T-helper 2 cell treated with Interferon-gamma antibody and Interleukin-4, amounts not matched to agents 5 μg/mL and 100 μg/mL, for 36 hours (primary cell): ENCODE results near the gene DOCK2.
"Not testable (repeated sequence)": the region's sequence is repeated elsewhere in the genome, so short reads cannot be mapped to it uniquely, and the experiment has no call there.

Experiments used
- DNase-seq: peaks from one replicate; pipeline ENCODE4 v3.0.0; 2021; ENCODE audit warnings: low spot score
- H3K27ac Mint-ChIP-seq: one replicate; pipeline ENCODE4 v1.8.0; 2021; ENCODE audit warnings: mild to moderate bottlenecking, mixed read lengths
- H3K27me3 Mint-ChIP-seq: one replicate; pipeline ENCODE4 v1.8.0; 2021; ENCODE audit warnings: low read depth, mixed read lengths
- H3K36me3 Mint-ChIP-seq: one replicate; pipeline ENCODE4 v1.8.0; 2021; ENCODE audit warnings: low read depth, mixed read lengths
- H3K4me1 Mint-ChIP-seq: one replicate; pipeline ENCODE4 v1.8.0; 2021; ENCODE audit warnings: low read depth, mixed read lengths
- H3K4me3 Mint-ChIP-seq: one replicate; pipeline ENCODE4 v1.8.0; 2022; ENCODE audit warnings: mild to moderate bottlenecking, moderate library complexity, mixed read lengths
- H3K9me3 Mint-ChIP-seq: one replicate; pipeline ENCODE4 v1.8.0; 2021; ENCODE audit warnings: mixed read lengths

The DOCK2 gene

DNA sequence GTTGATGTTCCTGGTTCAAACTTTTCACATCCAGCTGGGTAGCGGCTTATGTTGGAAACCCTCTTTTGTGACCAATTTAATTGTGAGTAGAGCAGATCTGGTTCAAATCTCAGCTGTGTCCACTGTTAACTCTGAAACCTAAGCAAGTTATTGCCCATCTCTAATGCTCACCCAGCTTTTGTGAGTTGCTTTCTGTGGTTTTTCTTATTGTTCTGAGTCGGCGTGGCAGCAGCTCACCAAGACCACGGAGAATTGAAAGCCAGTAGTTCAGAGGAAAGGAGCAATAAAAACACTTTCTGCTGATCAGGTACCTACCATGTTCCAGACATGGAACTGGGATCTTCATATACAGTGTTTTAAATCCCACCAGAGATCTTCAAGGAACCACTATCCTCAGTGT is 114.4 kb downstream of the DOCK2 start:
- H3K4me3 Mint-ChIP-seq = no peak overlapping the region
- H3K36me3 Mint-ChIP-seq = peaks cover 53% of the 10 kb centered on the region
- H3K9me3 Mint-ChIP-seq = no peaks in the 10 kb centered on the region
- peaks cover 16% of the 10 kb centered on the region for H3K4me1 Mint-ChIP-seq
- H3K27ac Mint-ChIP-seq = no peak overlapping the region
- H3K27me3 Mint-ChIP-seq = no peaks in the 10 kb centered on the region
- DNase-seq = no peak

- not testable (repeated sequence) for H3K27ac Mint-ChIP-seq, H3K9me3 Mint-ChIP-seq, DNase-seq, H3K4me3 Mint-ChIP-seq, H3K27me3 Mint-ChIP-seq
- Mint-ChIP-seq H3K36me3 (peaks cover 48% of the 10 kb centered on the region), H3K4me1 (peaks cover 16% of the 10 kb centered on the region)
Observed at GRCh38 chr5:169752566-169752965, 115.5 kb downstream of the DOCK2 start.

DNA sequence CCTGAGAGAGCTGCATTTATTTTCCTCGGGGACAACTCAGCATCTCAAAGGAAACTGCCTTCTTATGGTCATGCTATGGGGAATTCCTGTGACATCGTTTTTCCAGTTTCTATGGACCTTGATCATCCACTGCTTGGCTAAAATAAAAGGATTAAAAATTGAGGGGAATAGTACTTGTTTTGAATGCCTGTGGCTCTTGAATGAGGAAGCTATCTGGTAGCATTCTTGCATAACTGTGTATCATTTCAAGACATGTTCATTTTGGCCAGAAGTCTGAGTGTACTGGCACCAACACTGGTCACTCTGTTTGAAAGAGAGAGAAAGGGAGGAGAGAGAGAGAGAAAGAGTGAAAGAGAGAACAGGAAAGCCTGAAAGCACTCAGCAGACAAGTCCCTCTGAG is 116.7 kb downstream of the DOCK2 start:
- H3K27me3 Mint-ChIP-seq = no peaks in the 10 kb centered on the region
- no peak for DNase-seq
- H3K4me1 Mint-ChIP-seq = peaks cover 16% of the 10 kb centered on the region
- H3K4me3 Mint-ChIP-seq = no peak overlapping the region
- no peak overlapping the region for H3K27ac Mint-ChIP-seq
- H3K9me3 Mint-ChIP-seq = no peaks in the 10 kb centered on the region
- peaks cover 50% of the 10 kb centered on the region for H3K36me3 Mint-ChIP-seq

DNA sequence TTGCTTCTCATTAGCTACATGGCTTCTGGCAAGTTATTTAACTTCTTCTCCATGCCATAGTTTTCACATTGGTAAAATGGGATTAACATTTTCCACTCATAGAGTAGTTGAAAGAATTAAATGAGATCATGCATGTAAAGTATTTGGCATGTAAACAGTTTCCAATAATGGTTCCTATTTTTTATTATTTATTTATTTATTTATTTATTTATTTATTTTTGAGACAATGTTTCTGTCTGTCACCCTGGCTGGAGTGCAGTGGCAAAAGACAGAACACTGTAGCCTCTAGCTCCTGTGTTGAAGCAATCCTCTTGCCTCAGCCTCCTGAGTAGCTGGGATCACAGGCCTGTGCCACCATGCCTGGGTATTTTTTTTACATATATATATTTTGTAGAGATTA is 117.7 kb downstream of the DOCK2 start:
- peaks cover 51% of the 10 kb centered on the region for H3K36me3 Mint-ChIP-seq

GRCh38 chr5:169756071-169756765 is 119.1 kb downstream of the DOCK2 start:
- H3K27ac Mint-ChIP-seq = peak overlapping the region; percentile 19
- no peak overlapping the region for H3K4me3 Mint-ChIP-seq
- no peaks in the 10 kb centered on the region for H3K27me3 Mint-ChIP-seq

More for the DNA sequence above, 117.7 kb downstream of the DOCK2 start:
- H3K4me3 Mint-ChIP-seq = no peak overlapping the region
- no peaks in the 10 kb centered on the region for H3K9me3 Mint-ChIP-seq
- H3K27ac Mint-ChIP-seq = no peak overlapping the region
- DNase-seq = no peak
- H3K27me3 Mint-ChIP-seq = no peaks in the 10 kb centered on the region
- H3K4me1 Mint-ChIP-seq = peaks cover 18% of the 10 kb centered on the region

GRCh38 chr5:169757016-169757415 is 119.9 kb downstream of the DOCK2 start:
- Mint-ChIP-seq H3K4me1 (peaks cover 4% of the 10 kb centered on the region), H3K4me3 (no peak overlapping the region), H3K9me3 (no peaks in the 10 kb centered on the region), H3K27ac (no peak overlapping the region), H3K36me3 (peaks cover 43% of the 10 kb centered on the region), H3K27me3 (no peaks in the 10 kb centered on the region)
- no peak for DNase-seq

More at GRCh38 chr5:169756071-169756765, 119.1 kb downstream of the DOCK2 start:
- peaks cover 11% of the 10 kb centered on the region for H3K4me1 Mint-ChIP-seq
- peaks cover 45% of the 10 kb centered on the region for H3K36me3 Mint-ChIP-seq
- H3K9me3 Mint-ChIP-seq = no peaks in the 10 kb centered on the region
- DNase-seq = no peak

- Mint-ChIP-seq H3K36me3 (peaks cover 48% of the 10 kb centered on the region), H3K27ac (no peak overlapping the region), H3K4me3 (no peak overlapping the region), H3K4me1 (peaks cover 4% of the 10 kb centered on the region), H3K9me3 (no peaks in the 10 kb centered on the region), H3K27me3 (no peaks in the 10 kb centered on the region)
- no peak for DNase-seq
Observed at GRCh38 chr5:169758886-169759285, 121.8 kb downstream of the DOCK2 start.

- Mint-ChIP-seq H3K27me3 (no peaks in the 10 kb centered on the region), H3K36me3 (peaks cover 57% of the 10 kb centered on the region), H3K9me3 (no peaks in the 10 kb centered on the region), H3K4me1 (peaks cover 4% of the 10 kb centered on the region), H3K4me3 (no peak overlapping the region), H3K27ac (no peak overlapping the region)
- no peak for DNase-seq
Observed at GRCh38 chr5:169760229-169760628, 123.2 kb downstream of the DOCK2 start.

- no peak overlapping the region for H3K4me3 Mint-ChIP-seq
- peaks cover 68% of the 10 kb centered on the region for H3K36me3 Mint-ChIP-seq
- no peak overlapping the region for H3K27ac Mint-ChIP-seq
Observed at GRCh38 chr5:169762338-169763095, 125.4 kb downstream of the DOCK2 start.

GRCh38 chr5:169763376-169764017 is 126.4 kb downstream of the DOCK2 start:
- Mint-ChIP-seq H3K27ac (no peak overlapping the region), H3K36me3 (peaks cover 65% of the 10 kb centered on the region)
- DNase-seq = no peak

More at GRCh38 chr5:169762338-169763095, 125.4 kb downstream of the DOCK2 start:
- Mint-ChIP-seq H3K9me3 (peaks cover 5% of the 10 kb centered on the region), H3K4me1 (peaks cover 7% of the 10 kb centered on the region), H3K27me3 (no peaks in the 10 kb centered on the region)
- no peak for DNase-seq

DNA sequence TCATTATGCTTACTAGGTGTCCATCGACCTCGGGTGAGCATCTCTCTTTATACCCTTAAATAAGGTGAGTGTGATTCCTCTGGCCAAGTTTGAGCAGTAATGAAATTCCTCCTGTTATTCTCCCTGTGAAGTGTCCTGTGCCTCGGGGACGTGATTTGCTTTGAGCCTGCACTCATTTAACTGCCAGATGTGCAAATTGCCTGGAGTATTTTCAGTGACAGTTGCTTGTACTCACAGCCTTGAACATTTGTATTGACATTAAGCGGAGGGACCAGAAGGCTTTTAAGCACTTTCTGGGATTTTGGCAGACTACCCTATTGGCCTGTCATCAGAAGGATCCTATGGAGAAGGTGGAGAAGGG is 126.9 kb downstream of the DOCK2 start:
- Mint-ChIP-seq H3K4me3 (no peak overlapping the region), H3K9me3 (peaks cover 5% of the 10 kb centered on the region), H3K36me3 (peaks cover 61% of the 10 kb centered on the region), H3K27me3 (no peaks in the 10 kb centered on the region), H3K4me1 (peaks cover 5% of the 10 kb centered on the region), H3K27ac (no peak overlapping the region)
- DNase-seq = no peak

More at GRCh38 chr5:169763376-169764017, 126.4 kb downstream of the DOCK2 start:
- peaks cover 7% of the 10 kb centered on the region for H3K4me1 Mint-ChIP-seq
- no peak overlapping the region for H3K4me3 Mint-ChIP-seq
- peaks cover 5% of the 10 kb centered on the region for H3K9me3 Mint-ChIP-seq
- H3K27me3 Mint-ChIP-seq = no peaks in the 10 kb centered on the region

- H3K9me3 Mint-ChIP-seq = peaks cover 5% of the 10 kb centered on the region
Observed at GRCh38 chr5:169765176-169765996, 128.3 kb downstream of the DOCK2 start.

GRCh38 chr5:169766943-169767342 is 129.9 kb downstream of the DOCK2 start:
- not testable (repeated sequence) for H3K4me3 Mint-ChIP-seq, H3K4me1 Mint-ChIP-seq, H3K27me3 Mint-ChIP-seq, DNase-seq, H3K9me3 Mint-ChIP-seq, H3K27ac Mint-ChIP-seq
- H3K36me3 Mint-ChIP-seq = peaks cover 53% of the 10 kb centered on the region

More at GRCh38 chr5:169765176-169765996, 128.3 kb downstream of the DOCK2 start:
- Mint-ChIP-seq H3K4me1 (peaks cover 7% of the 10 kb centered on the region), H3K27ac (no peak overlapping the region), H3K27me3 (no peaks in the 10 kb centered on the region), H3K36me3 (peaks cover 57% of the 10 kb centered on the region), H3K4me3 (no peak overlapping the region)
- DNase-seq = no peak
